K562 (cell line): ENCODE measurements around the gene FRMD1.

Experiments
- BHLHE40 ChIP-seq: IDR thresholded peaks from 2 replicates; pipeline ENCODE4 v1.6.1; 2011; ENCODE audit warnings: low read length, improper control_type of control experiment
- HSF4 ChIP-seq: fragments of 250-450 bp; sonication (Bioruptor Pico); IDR thresholded peaks from 2 replicates; pipeline ENCODE4 v2.1.2; 2022; ENCODE audit warnings: mild to moderate bottlenecking, moderate library complexity, borderline replicate concordance
- IRF2 ChIP-seq: sonication (generic); formaldehyde crosslinking; IDR thresholded peaks from 2 replicates; pipeline ENCODE4 v1.8.1; 2022; ENCODE audit warnings: mild to moderate bottlenecking, missing genetic modification reagents
- POLR2A ChIP-seq: fragments of 450-650 bp; conservative IDR thresholded peaks from 2 replicates; pipeline ENCODE4 v1.6.1; 2016
- PRMT5 ChIP-seq: sonication (generic); formaldehyde crosslinking; IDR thresholded peaks from 2 replicates; pipeline ENCODE4 v1.5.0; 2020; ENCODE audit warnings: missing genetic modification reagents
- ZNF347 ChIP-seq: fragments of 450-650 bp; formaldehyde crosslinking; IDR thresholded peaks from 2 replicates; pipeline ENCODE4 v1.4.0; 2020; ENCODE audit warnings: low read depth, mild to moderate bottlenecking, moderate library complexity
- ZNF76 ChIP-seq: fragments of 250-450 bp; sonication (Bioruptor Pico); IDR thresholded peaks from 2 replicates; pipeline ENCODE4 v1.4.0; 2020; ENCODE audit warnings: mild to moderate bottlenecking, moderate library complexity, borderline replicate concordance
- TF ChIP-seq, protein P1 (sequence below), 2 experiments: fragments of 450-650 bp; formaldehyde crosslinking in 1 of 2; IDR thresholded peaks; 2 replicates each; pipeline versions ENCODE4 v1.4.0 to v1.6.1; 2014 to 2020; ENCODE audit warnings: mild to moderate bottlenecking in 2 of 2, borderline replicate concordance in 1 of 2, low read depth in 1 of 2
- TF ChIP-seq, protein P2 (sequence below), 3 experiments: IDR thresholded peaks in 2 of 3; conservative IDR thresholded peaks in 1 of 3; 2 replicates each; pipeline ENCODE4 v1.5.1; 2011 to 2012; ENCODE audit warnings: low read length in 3 of 3, mild to moderate bottlenecking in 3 of 3, control low read depth in 2 of 3, improper control_type of control experiment in 1 of 3, inconsistent platforms in 1 of 3, low read depth in 1 of 3, mixed read lengths in 1 of 3, moderate library complexity in 1 of 3; ENCODE audit not compliant: insufficient read depth in 2 of 3

DNA sequence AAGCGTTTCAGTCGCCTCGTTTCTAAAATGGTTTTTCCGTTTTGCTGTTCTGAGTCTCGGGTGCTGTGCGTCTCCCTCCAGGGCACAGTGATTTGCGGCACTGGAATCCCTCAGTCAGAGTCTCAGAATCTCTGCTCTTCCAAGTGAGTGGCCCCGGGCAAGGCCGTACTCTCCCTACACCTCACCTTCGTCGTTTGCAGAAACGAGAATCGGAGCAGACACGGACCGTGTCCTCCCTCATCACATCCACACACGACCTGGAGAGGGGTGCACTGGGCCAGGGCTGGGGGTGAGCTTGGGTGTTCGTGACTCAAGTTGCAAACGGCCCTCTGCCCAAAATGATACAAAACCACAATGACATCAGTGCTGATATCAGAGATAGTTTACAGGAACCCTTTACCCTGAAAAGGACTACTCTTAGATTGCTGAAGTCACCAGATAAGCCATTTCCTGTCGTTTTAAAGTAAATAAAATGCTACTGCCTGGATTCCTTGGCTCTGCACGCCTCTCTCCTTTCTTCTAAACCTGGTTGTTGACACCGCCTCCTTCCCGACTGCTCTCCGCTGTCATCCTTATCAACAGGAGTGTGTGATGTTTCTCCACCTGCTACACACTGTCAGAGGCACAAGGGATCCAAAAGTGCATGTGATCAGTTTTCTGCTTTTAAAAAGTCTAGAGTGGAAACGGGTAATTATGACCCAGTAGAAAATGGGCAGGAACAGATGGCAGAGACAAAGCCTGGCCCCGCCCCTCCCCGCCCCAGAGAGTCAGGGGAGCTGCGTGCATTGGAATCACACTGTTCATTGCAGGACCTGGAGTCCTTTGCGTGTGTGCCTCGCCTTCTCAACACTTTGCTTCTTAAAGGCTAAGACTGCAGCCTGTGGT, 43.1 kb downstream of the FRMD1 start:
- TF ChIP-seq ZNF347 (CRISPR knock-in tag), result no peak
- TF ChIP-seq HSF4, result no peak
- TF ChIP-seq ZNF76 (CRISPR knock-in tag), result no peak
- TF ChIP-seq, protein P1, sequence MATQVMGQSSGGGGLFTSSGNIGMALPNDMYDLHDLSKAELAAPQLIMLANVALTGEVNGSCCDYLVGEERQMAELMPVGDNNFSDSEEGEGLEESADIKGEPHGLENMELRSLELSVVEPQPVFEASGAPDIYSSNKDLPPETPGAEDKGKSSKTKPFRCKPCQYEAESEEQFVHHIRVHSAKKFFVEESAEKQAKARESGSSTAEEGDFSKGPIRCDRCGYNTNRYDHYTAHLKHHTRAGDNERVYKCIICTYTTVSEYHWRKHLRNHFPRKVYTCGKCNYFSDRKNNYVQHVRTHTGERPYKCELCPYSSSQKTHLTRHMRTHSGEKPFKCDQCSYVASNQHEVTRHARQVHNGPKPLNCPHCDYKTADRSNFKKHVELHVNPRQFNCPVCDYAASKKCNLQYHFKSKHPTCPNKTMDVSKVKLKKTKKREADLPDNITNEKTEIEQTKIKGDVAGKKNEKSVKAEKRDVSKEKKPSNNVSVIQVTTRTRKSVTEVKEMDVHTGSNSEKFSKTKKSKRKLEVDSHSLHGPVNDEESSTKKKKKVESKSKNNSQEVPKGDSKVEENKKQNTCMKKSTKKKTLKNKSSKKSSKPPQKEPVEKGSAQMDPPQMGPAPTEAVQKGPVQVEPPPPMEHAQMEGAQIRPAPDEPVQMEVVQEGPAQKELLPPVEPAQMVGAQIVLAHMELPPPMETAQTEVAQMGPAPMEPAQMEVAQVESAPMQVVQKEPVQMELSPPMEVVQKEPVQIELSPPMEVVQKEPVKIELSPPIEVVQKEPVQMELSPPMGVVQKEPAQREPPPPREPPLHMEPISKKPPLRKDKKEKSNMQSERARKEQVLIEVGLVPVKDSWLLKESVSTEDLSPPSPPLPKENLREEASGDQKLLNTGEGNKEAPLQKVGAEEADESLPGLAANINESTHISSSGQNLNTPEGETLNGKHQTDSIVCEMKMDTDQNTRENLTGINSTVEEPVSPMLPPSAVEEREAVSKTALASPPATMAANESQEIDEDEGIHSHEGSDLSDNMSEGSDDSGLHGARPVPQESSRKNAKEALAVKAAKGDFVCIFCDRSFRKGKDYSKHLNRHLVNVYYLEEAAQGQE (IDR thresholded peaks at IDR 0.05; ENCODE audit: borderline replicate concordance), result no peak
- TF ChIP-seq, protein P1 (CRISPR knock-in tag; IDR thresholded peaks at IDR 0.05; ENCODE audit: low read depth), result no peak
- no peak for TF ChIP-seq PRMT5
- no peak for TF ChIP-seq POLR2A
- TF ChIP-seq IRF2, result no peak
- TF ChIP-seq, protein P2, sequence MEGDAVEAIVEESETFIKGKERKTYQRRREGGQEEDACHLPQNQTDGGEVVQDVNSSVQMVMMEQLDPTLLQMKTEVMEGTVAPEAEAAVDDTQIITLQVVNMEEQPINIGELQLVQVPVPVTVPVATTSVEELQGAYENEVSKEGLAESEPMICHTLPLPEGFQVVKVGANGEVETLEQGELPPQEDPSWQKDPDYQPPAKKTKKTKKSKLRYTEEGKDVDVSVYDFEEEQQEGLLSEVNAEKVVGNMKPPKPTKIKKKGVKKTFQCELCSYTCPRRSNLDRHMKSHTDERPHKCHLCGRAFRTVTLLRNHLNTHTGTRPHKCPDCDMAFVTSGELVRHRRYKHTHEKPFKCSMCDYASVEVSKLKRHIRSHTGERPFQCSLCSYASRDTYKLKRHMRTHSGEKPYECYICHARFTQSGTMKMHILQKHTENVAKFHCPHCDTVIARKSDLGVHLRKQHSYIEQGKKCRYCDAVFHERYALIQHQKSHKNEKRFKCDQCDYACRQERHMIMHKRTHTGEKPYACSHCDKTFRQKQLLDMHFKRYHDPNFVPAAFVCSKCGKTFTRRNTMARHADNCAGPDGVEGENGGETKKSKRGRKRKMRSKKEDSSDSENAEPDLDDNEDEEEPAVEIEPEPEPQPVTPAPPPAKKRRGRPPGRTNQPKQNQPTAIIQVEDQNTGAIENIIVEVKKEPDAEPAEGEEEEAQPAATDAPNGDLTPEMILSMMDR (IDR thresholded peaks at IDR 0.05 in 2 of 3, conservative IDR thresholded peaks at IDR 0.05 in 1 of 3; ENCODE audit: insufficient read depth in 2 of 3, low read depth in 1 of 3, low read length in 3 of 3), result no peak
- TF ChIP-seq BHLHE40, result peak; percentile 16
